Activated CD8-positive, alpha-beta memory T cell treated with anti-CD3 and anti-CD28 coated beads, Interleukin-2, amount 50 U/mL, for 24 hours (primary cell): ENCODE results near the gene DGKA.
A peak's percentile ranks its signal among the peaks of the same experiment; 100 is the strongest.

Source experiments
- DNase-seq: peaks from one replicate; pipeline ENCODE4 v3.0.0-alpha.2; 2020; ENCODE audit errors: extremely low read depth

Gene DGKA

GRCh38 chr12:55931780-55932550, 1.0 kb downstream of the DGKA start:
- no peak for DNase-seq

GRCh38 chr12:55932551-55932910, 1.6 kb downstream of the DGKA start:
- no peak for DNase-seq

- no peak for DNase-seq
These were observed 2.3 kb downstream of the DGKA start for GRCh38 chr12:55933169-55933798.

GRCh38 chr12:55933799-55934742, 3.1 kb downstream of the DGKA start:
- no peak for DNase-seq

- DNase-seq = no peak
These were observed 3.8 kb downstream of the DGKA start for GRCh38 chr12:55934773-55935172.

GRCh38 chr12:55935738-55936151, 4.8 kb downstream of the DGKA start:
- no peak for DNase-seq

GRCh38 chr12:55937981-55938380, 7.0 kb downstream of the DGKA start:
- DNase-seq = no peak

GRCh38 chr12:55938826-55939501, 8.0 kb downstream of the DGKA start:
- no peak for DNase-seq

- DNase-seq = peak; percentile 61
These were observed 9.2 kb downstream of the DGKA start for GRCh38 chr12:55940065-55940732.

GRCh38 chr12:55942055-55942454, 11.1 kb downstream of the DGKA start:
- no peak for DNase-seq

GRCh38 chr12:55942577-55943136, 11.7 kb downstream of the DGKA start:
- no peak for DNase-seq

- DNase-seq = no peak
These were observed 15.6 kb downstream of the DGKA start for GRCh38 chr12:55946553-55946952.

- DNase-seq = no peak
These were observed 24.4 kb downstream of the DGKA start for GRCh38 chr12:55955344-55955743.

- DNase-seq = no peak
These were observed 25.0 kb downstream of the DGKA start for GRCh38 chr12:55955800-55956508.

GRCh38 chr12:55957106-55957859, 26.3 kb downstream of the DGKA start:
- no peak for DNase-seq

- DNase-seq = no peak
These were observed 32.8 kb downstream of the DGKA start for GRCh38 chr12:55963760-55964159.

GRCh38 chr12:55965240-55965639, 34.3 kb downstream of the DGKA start:
- DNase-seq = no peak

GRCh38 chr12:55965941-55966407, 35.0 kb downstream of the DGKA start, which contains the start of gene PMEL:
Gene PMEL (minus strand): TSS chr12:55966042. CDS start chr12:55966011, 31 bp downstream.
- DNase-seq = no peak
